HG02970 (cell line): ENCODE data around the gene FAM3D.

ENCODE experiments used
- ATAC-seq: cut with Tn5 transposase; IDR thresholded peaks from one replicate; pipeline ENCODE4 v1.9.1; 2021; ENCODE audit warnings: mild to moderate bottlenecking, moderate library complexity, moderate number of reproducible peaks; ENCODE audit not compliant: unreplicated experiment, low FRiP score

The FAM3D gene

GRCh38 chr3:58657571-58658141, 8.9 kb downstream of the FAM3D start:
- no peak for ATAC-seq

GRCh38 chr3:58657036-58657520, 9.5 kb downstream of the FAM3D start:
- ATAC-seq = no peak

- ATAC-seq = no peak
These were observed 9.9 kb downstream of the FAM3D start for GRCh38 chr3:58656631-58657030.

- no peak for ATAC-seq
These were observed 12.1 kb downstream of the FAM3D start for GRCh38 chr3:58654466-58654865.

- no peak for ATAC-seq
These were observed 13.9 kb downstream of the FAM3D start for GRCh38 chr3:58652624-58653023.

GRCh38 chr3:58651276-58651675, 15.3 kb downstream of the FAM3D start:
- ATAC-seq = no peak

- no peak for ATAC-seq
These were observed 19.0 kb downstream of the FAM3D start for GRCh38 chr3:58647381-58648141.

GRCh38 chr3:58646503-58646902, 20.1 kb downstream of the FAM3D start:
- no peak for ATAC-seq

- ATAC-seq = no peak
These were observed 20.8 kb downstream of the FAM3D start for GRCh38 chr3:58645726-58646125.

GRCh38 chr3:58642846-58643245, 23.7 kb downstream of the FAM3D start:
- no peak for ATAC-seq

GRCh38 chr3:58640700-58641372, 25.7 kb downstream of the FAM3D start:
- ATAC-seq = no peak

- ATAC-seq = no peak
These were observed 26.7 kb downstream of the FAM3D start for GRCh38 chr3:58639842-58640241.

GRCh38 chr3:58639001-58639400, 27.6 kb downstream of the FAM3D start:
- no peak for ATAC-seq

- no peak for ATAC-seq
These were observed 28.0 kb downstream of the FAM3D start for GRCh38 chr3:58638591-58638990.

- ATAC-seq = no peak
These were observed 29.1 kb downstream of the FAM3D start for GRCh38 chr3:58637509-58637908.

GRCh38 chr3:58635371-58636285, 30.9 kb downstream of the FAM3D start:
- ATAC-seq = no peak

- no peak for ATAC-seq
These were observed 33.3 kb downstream of the FAM3D start for GRCh38 chr3:58633157-58633865.

GRCh38 chr3:58631742-58632141, 34.8 kb downstream of the FAM3D start:
- ATAC-seq = no peak

- ATAC-seq = no peak
These were observed 35.9 kb downstream of the FAM3D start for GRCh38 chr3:58630710-58631092.
